GM19372 (cell line): ENCODE results near the gene VSIG4.
"Not testable (repeated sequence)": the region's sequence is repeated elsewhere in the genome, so short reads cannot be mapped to it uniquely, and the experiment has no call there.

Experiments
- ATAC-seq: cut with Tn5 transposase; IDR thresholded peaks from one replicate; pipeline ENCODE4 v1.9.1; 2021; ENCODE audit warnings: mild to moderate bottlenecking, low read depth, moderate library complexity; ENCODE audit not compliant: unreplicated experiment

The VSIG4 gene

DNA sequence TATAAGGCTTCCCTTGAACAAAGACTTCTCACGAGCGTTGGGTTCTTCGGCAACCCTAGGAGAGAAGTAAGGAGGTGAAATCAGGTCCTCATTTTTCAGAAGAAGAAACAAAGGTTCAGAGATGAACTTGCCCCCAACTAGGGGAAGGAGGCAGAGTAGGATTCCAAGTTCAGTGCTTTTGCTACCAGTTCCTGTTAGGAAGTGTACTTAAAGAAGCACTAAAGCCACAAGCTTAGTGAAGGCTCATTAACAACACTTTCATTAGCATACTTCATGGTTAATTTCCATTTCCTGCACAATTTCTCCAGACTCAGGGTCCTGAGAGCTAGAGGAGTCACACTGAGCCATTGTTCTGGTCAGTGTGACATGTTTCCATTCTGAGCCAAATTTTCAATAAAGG lies 52.1 kb downstream of the VSIG4 start:
- ATAC-seq: no peak

DNA sequence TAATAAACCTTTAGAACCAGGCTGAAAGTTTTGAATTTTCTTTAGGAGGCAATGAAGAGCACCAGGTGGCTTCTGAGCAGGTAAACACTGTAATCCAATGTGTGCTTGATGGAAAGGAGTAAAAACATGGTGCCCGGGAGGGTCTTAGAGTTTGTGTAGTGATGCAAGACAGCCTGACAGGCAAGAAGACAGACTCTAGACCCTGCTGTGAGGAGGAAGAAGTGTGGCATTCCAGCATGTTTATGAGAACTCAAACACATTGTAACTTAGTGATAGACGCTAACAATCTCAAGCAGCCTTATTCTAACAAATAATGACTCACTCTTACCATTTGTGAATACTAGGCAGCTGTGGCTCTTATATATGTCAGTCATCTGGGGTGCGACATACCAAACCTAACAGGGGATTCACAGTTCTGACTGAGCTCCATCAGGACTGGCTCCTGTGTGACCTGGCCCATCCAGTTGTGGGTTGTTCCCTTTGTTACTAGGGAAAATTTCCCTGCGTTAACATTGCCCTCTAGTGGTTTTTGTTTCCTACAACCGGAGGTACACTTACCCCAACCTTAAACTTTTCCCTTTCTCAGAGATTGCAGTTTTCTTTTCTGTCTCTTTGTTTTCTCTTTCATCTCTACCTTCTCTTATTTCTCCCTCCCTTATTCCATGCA lies 53.8 kb downstream of the VSIG4 start:
- no peak for ATAC-seq

DNA sequence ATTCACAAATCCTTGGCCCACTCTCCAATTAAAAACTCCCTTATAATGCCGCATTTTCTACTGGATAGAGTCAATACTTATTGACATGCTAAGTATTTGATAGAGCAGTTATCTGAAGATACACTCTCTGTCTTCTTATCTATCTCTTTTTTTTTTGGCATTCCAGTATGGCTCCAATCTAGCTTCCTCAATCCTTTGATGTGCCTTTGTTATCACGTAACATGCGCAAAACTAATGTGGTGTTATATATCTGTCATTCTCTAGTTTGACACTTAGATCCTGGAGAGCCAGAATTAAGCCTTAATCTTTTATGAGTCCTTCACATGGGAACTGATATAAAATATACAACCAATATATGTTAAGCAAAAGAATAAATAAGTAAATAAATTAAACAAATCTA lies 54.7 kb downstream of the VSIG4 start:
- no peak for ATAC-seq

DNA sequence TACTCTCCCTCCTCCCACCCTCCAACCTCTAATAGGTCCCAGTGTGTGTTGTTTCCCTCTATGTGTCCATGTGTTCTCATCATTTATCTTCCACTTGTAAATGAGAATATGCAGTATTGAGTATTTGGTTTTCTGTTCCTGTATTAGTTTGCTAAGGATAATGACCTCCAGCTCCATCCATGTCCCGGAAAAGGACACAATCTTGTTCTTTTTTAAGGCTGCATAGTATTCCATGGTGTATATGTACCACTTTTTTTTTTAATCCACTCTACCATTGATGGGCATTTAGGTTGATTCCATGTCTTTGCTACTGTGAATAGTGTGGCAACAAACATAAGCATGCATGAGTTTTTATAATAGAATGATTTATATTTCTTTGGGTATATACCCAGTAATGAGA lies 62.7 kb downstream of the VSIG4 start:
- not testable (repeated sequence) for ATAC-seq

DNA sequence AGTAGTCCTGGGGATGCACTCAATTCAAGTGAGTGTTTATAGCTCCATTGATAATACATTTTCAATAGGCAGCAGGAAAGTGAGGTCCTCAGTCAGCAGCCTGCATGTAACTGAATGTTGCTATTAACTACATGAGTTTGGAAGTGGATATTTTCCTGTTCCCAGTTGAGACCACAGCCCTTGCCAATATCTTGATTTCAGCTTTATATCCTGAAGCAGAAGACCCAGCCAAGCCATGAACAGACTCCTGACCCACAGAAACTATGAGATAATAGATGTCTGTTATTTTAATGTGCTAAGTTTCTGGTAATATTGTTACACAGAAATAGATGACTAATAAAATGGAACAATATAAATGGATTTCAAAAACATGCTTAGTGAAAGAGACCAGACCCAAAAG lies 63.7 kb downstream of the VSIG4 start:
- no peak for ATAC-seq

DNA sequence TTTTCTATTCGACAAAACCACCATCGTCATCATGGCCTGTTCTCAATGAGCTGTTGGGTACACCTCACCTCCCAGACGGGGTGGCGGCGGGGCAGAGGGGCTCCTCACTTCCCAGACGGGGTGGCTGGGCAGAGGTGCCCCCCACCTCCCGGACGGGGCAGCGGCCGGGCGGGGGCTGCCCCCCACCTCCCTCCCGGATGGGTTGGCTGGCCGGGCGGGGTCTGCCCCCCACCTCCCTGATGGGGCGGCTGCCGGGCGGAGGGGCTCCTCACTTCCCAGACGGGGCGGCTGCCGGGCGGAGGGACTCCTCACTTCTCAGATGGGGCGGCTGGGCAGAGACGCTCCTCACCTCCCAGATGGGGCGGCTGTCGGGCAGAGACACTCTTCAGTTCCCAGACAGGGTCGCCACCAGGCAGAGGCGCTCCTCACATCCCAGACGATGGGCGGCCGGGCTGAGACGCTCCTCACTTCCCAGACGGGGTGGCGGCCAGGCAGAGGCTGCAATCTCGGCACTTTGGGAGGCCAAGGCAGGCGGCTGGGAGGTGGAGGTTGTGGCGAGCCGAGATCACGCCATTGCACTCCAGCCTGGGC lies 64.6 kb downstream of the VSIG4 start:
- ATAC-seq: not testable (repeated sequence)
